Measurements from ENCODE around the gene SMTNL2. TPM values are rescaled to one million over a fixed set of nuclear protein-coding genes. Genes with fewer than 3 reads are reported as not detected.

The SMTNL2 gene
- total RNA-seq, 1 experiment from 2014 or later = not detected

DNA sequence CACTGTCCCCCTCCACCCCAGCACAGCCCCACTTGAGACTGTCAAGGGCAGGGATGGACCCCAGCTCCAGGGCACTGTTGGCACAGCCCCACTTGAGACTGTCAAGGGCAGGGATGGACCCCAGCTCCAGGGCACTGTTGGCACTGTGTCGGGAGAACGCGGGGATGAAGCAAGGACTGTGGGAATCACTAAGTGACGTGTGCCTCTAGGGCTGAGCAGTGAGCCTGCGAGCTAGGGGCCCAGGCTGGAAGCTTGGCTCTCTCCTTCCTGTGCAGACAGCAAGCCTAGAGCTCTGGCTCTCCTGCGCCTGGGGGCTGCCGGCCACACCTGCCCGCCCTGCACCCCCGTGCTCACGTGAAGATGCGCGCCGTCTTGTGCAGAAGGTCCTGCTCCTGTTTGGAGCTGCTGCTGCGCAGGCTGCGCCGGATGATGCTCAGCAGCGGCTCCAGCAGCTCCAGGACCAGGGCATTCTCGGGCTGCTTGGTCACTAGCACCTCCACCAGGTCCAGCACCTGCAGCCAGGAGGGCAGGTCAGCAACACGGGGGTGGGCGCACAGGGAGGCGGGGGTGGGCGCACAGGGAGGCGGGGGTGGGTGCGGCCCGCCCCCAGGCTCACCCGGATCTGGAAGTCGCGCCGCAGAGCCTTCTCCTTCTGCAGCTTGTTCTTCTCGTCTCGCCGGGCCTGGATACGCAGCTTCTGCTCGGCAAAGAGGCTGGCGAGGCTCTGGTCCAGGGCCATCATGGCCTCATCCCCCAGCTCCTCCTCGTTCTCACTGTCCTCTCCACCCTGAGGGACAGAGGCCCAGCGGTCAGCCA lies 40.0 kb upstream of the SMTNL2 start:
- DNase-seq (no peak), ATAC-seq (no peak)
- no peaks in the 10 kb centered on the region for H3K27me3 ChIP-seq (ENCODE audit: low read length)
- H2AFZ ChIP-seq (ENCODE audit: low read length) = no peak overlapping the region
- BruUV-seq (replicated peaks) = no TSS peak
- H3K9me3 ChIP-seq (ENCODE audit: low read length) = no peaks in the 10 kb centered on the region
- H3K4me3 ChIP-seq (ENCODE audit: low read length) = no peak overlapping the region
- H3K9ac ChIP-seq (ENCODE audit: low read length) = no peak overlapping the region
- ChIA-PET CTCF (no interaction called here), POLR2A (ENCODE audit: unreplicated experiment) (no interaction called here)
- no peak overlapping the region for H3K27ac ChIP-seq (ENCODE audit: low read length)
- H3K9me2 ChIP-seq (replicated peaks; ENCODE audit: low read length) = no peaks in the 10 kb centered on the region
- no peaks in the 10 kb centered on the region for H3K4me1 ChIP-seq (ENCODE audit: insufficient read depth, low read length)
- H3K4me2 ChIP-seq (ENCODE audit: low read length) = no peak overlapping the region
- no peaks in the 10 kb centered on the region for H3K79me2 ChIP-seq (ENCODE audit: low read length)
- no peak for TF ChIP-seq EZH2phosphoT487 (IDR thresholded peaks at IDR 0.05; ENCODE audit: borderline replicate concordance, low read length)
- H4K20me1 ChIP-seq (ENCODE audit: low read length) = no peaks in the 10 kb centered on the region
- intact Hi-C loops (cut with micrococcal nuclease) = no loop called here
- H3F3A ChIP-seq (ENCODE audit: low read length, unreplicated experiment) = no peaks in the 10 kb centered on the region
- H3K36me3 ChIP-seq (ENCODE audit: low read depth, low read length) = peaks cover 13% of the 10 kb centered on the region

DNA sequence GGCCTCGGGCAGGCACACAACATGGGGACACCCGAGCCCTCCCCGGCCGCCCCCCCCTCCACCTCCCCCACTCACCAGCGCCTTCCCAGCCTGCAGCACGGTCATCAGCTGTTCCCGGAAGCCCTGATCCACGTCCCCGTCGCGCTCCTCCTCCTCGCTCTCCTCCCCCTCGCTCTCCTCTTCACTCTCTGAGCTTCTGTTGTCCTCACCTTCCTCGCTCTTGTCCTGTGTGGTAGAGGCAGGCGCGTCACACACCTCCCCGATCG lies 39.4 kb upstream of the SMTNL2 start:
- H3K9me2 ChIP-seq (replicated peaks; ENCODE audit: low read length) = no peaks in the 10 kb centered on the region
- no peaks in the 10 kb centered on the region for H4K20me1 ChIP-seq (ENCODE audit: low read length)
- no peaks in the 10 kb centered on the region for H3K79me2 ChIP-seq (ENCODE audit: low read length)
- POLR2A ChIA-PET (ENCODE audit: unreplicated experiment) = no interaction called here
- TF ChIP-seq EZH2phosphoT487 (IDR thresholded peaks at IDR 0.05; ENCODE audit: borderline replicate concordance, low read length) (no peak), EZH2 (IDR thresholded peaks at IDR 0.05; ENCODE audit: low read length, unreplicated experiment) (no peak)
- TF ChIP-seq, protein P1, sequence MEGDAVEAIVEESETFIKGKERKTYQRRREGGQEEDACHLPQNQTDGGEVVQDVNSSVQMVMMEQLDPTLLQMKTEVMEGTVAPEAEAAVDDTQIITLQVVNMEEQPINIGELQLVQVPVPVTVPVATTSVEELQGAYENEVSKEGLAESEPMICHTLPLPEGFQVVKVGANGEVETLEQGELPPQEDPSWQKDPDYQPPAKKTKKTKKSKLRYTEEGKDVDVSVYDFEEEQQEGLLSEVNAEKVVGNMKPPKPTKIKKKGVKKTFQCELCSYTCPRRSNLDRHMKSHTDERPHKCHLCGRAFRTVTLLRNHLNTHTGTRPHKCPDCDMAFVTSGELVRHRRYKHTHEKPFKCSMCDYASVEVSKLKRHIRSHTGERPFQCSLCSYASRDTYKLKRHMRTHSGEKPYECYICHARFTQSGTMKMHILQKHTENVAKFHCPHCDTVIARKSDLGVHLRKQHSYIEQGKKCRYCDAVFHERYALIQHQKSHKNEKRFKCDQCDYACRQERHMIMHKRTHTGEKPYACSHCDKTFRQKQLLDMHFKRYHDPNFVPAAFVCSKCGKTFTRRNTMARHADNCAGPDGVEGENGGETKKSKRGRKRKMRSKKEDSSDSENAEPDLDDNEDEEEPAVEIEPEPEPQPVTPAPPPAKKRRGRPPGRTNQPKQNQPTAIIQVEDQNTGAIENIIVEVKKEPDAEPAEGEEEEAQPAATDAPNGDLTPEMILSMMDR (conservative IDR thresholded peaks at IDR 0.05; ENCODE audit: low read depth, low read length) = no peak
- no peaks in the 10 kb centered on the region for H3K4me1 ChIP-seq (ENCODE audit: insufficient read depth, low read length)
- H3K27me3 ChIP-seq (ENCODE audit: low read length) = no peaks in the 10 kb centered on the region
- H3K9me3 ChIP-seq (ENCODE audit: low read length) = no peaks in the 10 kb centered on the region
- DNase-seq = no peak
- TSS peak; percentile 18 for BruUV-seq (replicated peaks)
- no peak for ATAC-seq
- CTCF ChIA-PET = no interaction called here
- H3F3A ChIP-seq (ENCODE audit: low read length, unreplicated experiment) = no peaks in the 10 kb centered on the region
- H2AFZ ChIP-seq (ENCODE audit: low read length) = no peak overlapping the region
- H3K4me2 ChIP-seq (ENCODE audit: low read length) = no peak overlapping the region
- no peak overlapping the region for H3K9ac ChIP-seq (ENCODE audit: low read length)
- H3K27ac ChIP-seq (ENCODE audit: low read length) = no peak overlapping the region
- H3K36me3 ChIP-seq (ENCODE audit: low read depth, low read length) = peaks cover 15% of the 10 kb centered on the region
- no peak overlapping the region for H3K4me3 ChIP-seq (ENCODE audit: low read length)
- intact Hi-C loops (cut with micrococcal nuclease) = no loop called here

DNA sequence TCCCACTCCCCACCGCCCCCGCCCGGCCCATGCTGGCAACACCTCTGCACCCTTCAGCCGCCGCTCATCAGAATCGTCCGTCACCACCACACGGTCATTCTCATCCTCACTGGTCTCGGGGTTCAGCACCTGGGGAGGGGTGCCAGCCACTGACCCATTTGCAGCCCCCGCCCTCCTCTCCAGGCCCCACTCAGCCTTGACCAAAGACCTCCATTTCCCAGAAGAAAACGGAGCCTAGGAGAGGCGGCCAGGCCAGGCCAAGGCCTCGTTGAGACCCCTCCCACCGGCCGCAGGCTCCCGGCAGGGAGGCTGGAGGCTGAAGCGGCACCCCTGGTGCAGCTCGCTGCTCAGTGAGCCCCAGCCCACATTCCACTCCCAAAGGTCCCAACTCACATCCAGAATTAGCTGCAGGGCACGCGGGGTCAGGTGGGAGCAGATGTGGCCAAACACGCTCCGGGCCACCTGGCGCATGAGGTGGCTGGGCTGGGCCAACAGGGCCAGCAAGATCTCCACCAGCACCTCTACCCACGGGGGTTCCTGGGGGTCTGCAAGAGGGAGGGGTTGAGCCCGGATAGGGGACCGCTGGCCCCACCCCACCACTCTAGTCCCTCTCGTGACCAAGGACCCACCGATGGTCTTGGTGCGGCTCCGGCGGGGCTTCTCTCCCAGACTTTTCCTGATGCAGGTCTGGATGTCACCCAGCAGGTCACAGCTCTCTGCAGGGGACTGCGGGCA lies 38.9 kb upstream of the SMTNL2 start:
- Histone ChIP-seq H3K27me3 (ENCODE audit: low read length) (no peaks in the 10 kb centered on the region), H2AFZ (ENCODE audit: low read length) (no peak overlapping the region), H3K4me3 (ENCODE audit: low read length) (no peak overlapping the region), H3K4me1 (ENCODE audit: insufficient read depth, low read length) (no peaks in the 10 kb centered on the region), H3K4me2 (ENCODE audit: low read length) (no peak overlapping the region), H3K9me2 (replicated peaks; ENCODE audit: low read length) (no peaks in the 10 kb centered on the region), H3K9me3 (ENCODE audit: low read length) (no peaks in the 10 kb centered on the region), H4K20me1 (ENCODE audit: low read length) (no peaks in the 10 kb centered on the region), H3K36me3 (ENCODE audit: low read depth, low read length) (peaks cover 20% of the 10 kb centered on the region), H3K27ac (ENCODE audit: low read length) (no peak overlapping the region), H3F3A (ENCODE audit: low read length, unreplicated experiment) (no peaks in the 10 kb centered on the region), H3K79me2 (ENCODE audit: low read length) (0 out of 2 replicates have a peak, but pooled peaks cover under 1% of the 10 kb centered on the region), H3K9ac (ENCODE audit: low read length) (no peak overlapping the region)
- ATAC-seq (no peak), DNase-seq (no peak)
- no TSS peak for BruUV-seq (replicated peaks)
- TF ChIP-seq EZH2phosphoT487 (IDR thresholded peaks at IDR 0.05; ENCODE audit: borderline replicate concordance, low read length) (no peak), EZH2 (IDR thresholded peaks at IDR 0.05; ENCODE audit: low read length, unreplicated experiment) (no peak)
- TF ChIP-seq, protein P1 (conservative IDR thresholded peaks at IDR 0.05; ENCODE audit: low read depth, low read length) = no peak
- ChIA-PET POLR2A (ENCODE audit: unreplicated experiment) (no interaction called here), CTCF (no interaction called here)
- intact Hi-C loops (cut with micrococcal nuclease) = no loop called here

All from PC-3 (cell line).